SJCRH30 (cell line): ENCODE results near the gene FASTKD2. TPM values are rescaled to one million over a fixed set of nuclear protein-coding genes. Genes with fewer than 3 reads are reported as not detected.

Source experiments
- DNase-seq, 2 experiments: peaks; one replicate each; pipeline ENCODE4 v3.0.0-alpha.2; 2015 to 2020
- H3K27ac ChIP-seq: fragments of 250-450 bp; sonication (Bioruptor Pico); 2 replicates; pipeline ENCODE4 v1.5.1; 2020; ENCODE audit warnings: mild to moderate bottlenecking, moderate library complexity
- H3K27me3 ChIP-seq: fragments of 250-450 bp; sonication (Bioruptor Pico); 2 replicates; pipeline ENCODE4 v1.5.1; 2020; ENCODE audit warnings: mild to moderate bottlenecking, moderate library complexity
- H3K36me3 ChIP-seq: fragments of 250-450 bp; sonication (Bioruptor Pico); 2 replicates; pipeline ENCODE4 v1.5.1; 2020; ENCODE audit warnings: mild to moderate bottlenecking, moderate library complexity
- H3K4me1 ChIP-seq: fragments of 250-450 bp; sonication (Bioruptor Pico); 2 replicates; pipeline ENCODE4 v1.5.1; 2020; ENCODE audit warnings: mild to moderate bottlenecking, moderate library complexity
- H3K4me3 ChIP-seq: fragments of 250-450 bp; sonication (Bioruptor Pico); 2 replicates; pipeline ENCODE4 v1.5.1; 2020; ENCODE audit warnings: mild to moderate bottlenecking, moderate library complexity
- H3K9me3 ChIP-seq: fragments of 250-450 bp; sonication (Bioruptor Pico); replicated peaks from 2 replicates; pipeline ENCODE4 v1.5.1; 2020; ENCODE audit warnings: mild to moderate bottlenecking, moderate library complexity
- total RNA-seq: library from RNA; depleted of rRNA; stranded (reverse); fragments of >200 nt; shearing (Covaris generic); gene quantifications from 2 replicates; pipeline ENCODE4 v1.2.3, GENCODE V29; 2014; rRNA removed

The FASTKD2 gene
- total RNA-seq, 1 experiment from 2014 or later = 49.7 TPM

- Histone ChIP-seq H3K9me3 (no peaks in the 10 kb centered on the region), H3K36me3 (no peaks in the 10 kb centered on the region)
Observed at GRCh38 chr2:206838690-206839089, 73.3 kb downstream of the FASTKD2 start.

GRCh38 chr2:206840999-206841398 lies 75.6 kb downstream of the FASTKD2 start:
- Histone ChIP-seq H3K27ac (no peak overlapping the region), H3K36me3 (no peaks in the 10 kb centered on the region), H3K9me3 (no peaks in the 10 kb centered on the region), H3K4me3 (no peak overlapping the region), H3K27me3 (no peaks in the 10 kb centered on the region), H3K4me1 (no peaks in the 10 kb centered on the region)
- DNase-seq = no peak

More at GRCh38 chr2:206838690-206839089, 73.3 kb downstream of the FASTKD2 start:
- no peak overlapping the region for H3K27ac ChIP-seq
- no peaks in the 10 kb centered on the region for H3K4me1 ChIP-seq
- no peak for DNase-seq
- no peak overlapping the region for H3K4me3 ChIP-seq
- H3K27me3 ChIP-seq = no peaks in the 10 kb centered on the region

Other genes starting within 250 kb of the FASTKD2 start
- not detected in 2 replicates for gene FAM237A, start 123.1 kb upstream of the FASTKD2 start, total RNA-seq
- gene DYTN, start 47.2 kb upstream of the FASTKD2 start, total RNA-seq = not detected in 2 replicates
- 0.73 and 1.3 TPM in 2 replicates for gene MDH1B, start 278 bp upstream of the FASTKD2 start, total RNA-seq
- gene CPO, start 173.9 kb downstream of the FASTKD2 start, total RNA-seq = not detected in 2 replicates